Measurements from ENCODE around the gene WDR13.

DNA sequence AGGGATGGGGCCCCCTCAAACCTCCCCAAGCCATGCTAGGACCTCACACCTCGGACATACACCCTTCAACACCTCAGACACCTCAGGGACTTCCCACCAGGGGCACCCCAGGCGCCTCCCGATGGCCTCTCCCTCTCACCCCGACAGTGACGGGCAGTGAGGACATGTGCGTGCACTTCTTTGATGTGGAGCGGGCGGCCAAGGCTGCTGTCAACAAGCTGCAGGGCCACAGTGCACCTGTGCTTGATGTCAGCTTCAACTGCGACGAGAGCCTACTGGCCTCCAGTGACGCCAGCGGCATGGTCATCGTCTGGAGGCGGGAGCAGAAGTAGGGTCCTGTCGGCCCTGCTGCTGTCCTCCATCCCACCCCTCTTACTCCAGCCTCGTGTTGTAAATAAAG lies 7.4 kb downstream of the WDR13 start:
- TF ChIP-seq, protein P1, sequence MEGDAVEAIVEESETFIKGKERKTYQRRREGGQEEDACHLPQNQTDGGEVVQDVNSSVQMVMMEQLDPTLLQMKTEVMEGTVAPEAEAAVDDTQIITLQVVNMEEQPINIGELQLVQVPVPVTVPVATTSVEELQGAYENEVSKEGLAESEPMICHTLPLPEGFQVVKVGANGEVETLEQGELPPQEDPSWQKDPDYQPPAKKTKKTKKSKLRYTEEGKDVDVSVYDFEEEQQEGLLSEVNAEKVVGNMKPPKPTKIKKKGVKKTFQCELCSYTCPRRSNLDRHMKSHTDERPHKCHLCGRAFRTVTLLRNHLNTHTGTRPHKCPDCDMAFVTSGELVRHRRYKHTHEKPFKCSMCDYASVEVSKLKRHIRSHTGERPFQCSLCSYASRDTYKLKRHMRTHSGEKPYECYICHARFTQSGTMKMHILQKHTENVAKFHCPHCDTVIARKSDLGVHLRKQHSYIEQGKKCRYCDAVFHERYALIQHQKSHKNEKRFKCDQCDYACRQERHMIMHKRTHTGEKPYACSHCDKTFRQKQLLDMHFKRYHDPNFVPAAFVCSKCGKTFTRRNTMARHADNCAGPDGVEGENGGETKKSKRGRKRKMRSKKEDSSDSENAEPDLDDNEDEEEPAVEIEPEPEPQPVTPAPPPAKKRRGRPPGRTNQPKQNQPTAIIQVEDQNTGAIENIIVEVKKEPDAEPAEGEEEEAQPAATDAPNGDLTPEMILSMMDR (conservative IDR thresholded peaks at IDR 0.05; ENCODE audit: low read depth, low read length) = no peak
- no peak for TF ChIP-seq EZH2phosphoT487 (IDR thresholded peaks at IDR 0.05; ENCODE audit: borderline replicate concordance, low read length)
